Measurements from ENCODE around the gene ZC3H12D.
"Not testable (repeated sequence)": the region's sequence is repeated elsewhere in the genome, so short reads cannot be mapped to it uniquely, and the experiment has no call there.

The ZC3H12D gene

DNA sequence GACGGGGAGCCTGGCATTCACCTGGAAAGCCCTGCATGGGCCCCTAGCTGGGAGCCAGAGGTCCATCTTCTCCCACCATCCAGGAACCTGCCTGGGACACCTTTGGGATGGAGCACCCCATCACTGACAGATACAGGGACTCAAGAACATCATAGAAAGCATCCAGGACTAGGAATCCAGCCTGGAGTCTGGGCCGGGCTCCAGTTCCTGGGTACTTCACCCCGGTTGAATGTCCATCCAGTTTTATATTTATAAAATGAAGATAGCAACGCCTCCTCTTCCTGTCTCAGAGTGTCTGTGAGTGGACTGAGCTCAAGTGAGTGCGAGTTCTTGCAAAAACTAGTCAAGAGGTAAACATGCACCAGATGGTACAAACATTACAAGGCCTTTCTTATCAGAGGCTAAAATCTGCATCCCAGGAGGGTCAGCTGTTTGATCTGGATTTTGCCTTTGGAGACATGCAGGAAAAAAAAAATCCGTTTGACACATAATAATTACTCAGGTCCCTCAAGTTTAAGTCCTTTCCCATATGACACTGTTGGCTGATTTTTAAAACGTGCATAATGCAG, 27.4 kb downstream of the ZC3H12D start:
- DNase-seq, result no peak

GRCh38 chr6:149456311-149457021, 28.3 kb downstream of the ZC3H12D start:
- no peak for DNase-seq

- DNase-seq, result no peak
Observed at GRCh38 chr6:149455031-149455732, 29.6 kb downstream of the ZC3H12D start.

DNA sequence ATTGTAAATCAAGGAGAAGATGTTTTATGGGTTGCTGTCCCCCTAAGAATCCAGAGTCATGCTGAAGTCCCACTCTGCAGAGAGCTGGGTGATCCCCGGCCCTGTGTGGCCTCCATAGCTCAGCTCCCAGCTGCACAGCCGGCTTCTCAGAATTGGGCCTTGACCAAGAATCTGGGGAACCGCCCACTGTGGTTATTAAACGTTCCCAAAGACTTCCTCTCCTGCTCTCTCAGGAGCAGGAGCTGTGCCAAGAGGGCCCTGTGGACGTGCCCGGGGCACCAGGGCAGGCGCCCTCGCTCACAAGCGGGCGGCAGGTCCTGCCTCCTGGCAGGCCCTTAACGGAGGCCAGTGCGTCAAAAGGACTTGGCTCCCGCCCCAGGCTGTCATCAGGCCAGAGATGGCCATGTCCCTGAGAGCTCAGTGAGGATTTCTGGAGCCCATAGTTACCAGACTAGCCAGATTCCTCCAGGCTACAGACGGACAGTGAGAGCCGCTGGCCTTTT, 30.4 kb downstream of the ZC3H12D start:
- no peak for DNase-seq

DNA sequence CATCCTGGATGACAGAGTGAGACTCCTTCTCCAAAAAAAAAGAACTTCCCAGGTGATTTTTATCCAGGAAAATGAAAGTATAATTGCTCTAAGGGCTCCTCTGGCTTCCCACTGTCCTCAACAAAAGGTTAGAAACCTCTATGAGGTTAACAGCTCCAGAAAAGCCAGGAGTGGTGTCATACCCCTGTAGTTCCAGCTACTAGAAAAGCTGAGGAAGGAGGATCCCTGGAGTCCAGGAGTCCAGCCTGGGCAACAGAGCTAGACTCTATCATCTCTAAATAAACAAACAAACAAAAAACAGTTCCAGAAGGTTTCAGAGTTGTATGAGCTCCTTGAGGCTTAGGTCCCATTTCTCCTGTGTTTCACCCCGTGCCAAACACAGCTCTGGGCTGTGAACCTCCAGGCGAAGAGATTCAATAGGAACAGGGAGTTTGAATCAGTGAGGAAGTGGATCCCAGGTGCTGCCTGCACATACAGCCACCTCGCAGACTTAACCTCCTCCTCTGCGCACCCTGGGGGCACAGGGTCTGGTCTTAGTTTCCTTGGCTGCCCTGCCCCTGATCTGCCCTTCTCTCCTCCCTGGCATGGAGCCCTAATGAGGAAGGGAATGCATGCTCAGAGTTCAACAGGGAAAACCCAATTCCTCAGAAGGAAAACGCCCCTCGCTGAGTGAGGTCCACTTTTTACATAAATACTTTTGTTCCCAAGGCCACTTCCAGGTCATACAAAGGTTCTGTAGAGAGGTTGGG, 31.0 kb downstream of the ZC3H12D start:
- DNase-seq, result no peak

GRCh38 chr6:149452037-149452939, 32.5 kb downstream of the ZC3H12D start:
- DNase-seq, result no peak

GRCh38 chr6:149451376-149452036, 33.3 kb downstream of the ZC3H12D start:
- DNase-seq, result no peak

GRCh38 chr6:149450679-149451375, 34.0 kb downstream of the ZC3H12D start:
- no peak for DNase-seq

- DNase-seq, result no peak
Observed at GRCh38 chr6:149449831-149450678, 34.8 kb downstream of the ZC3H12D start.

DNA sequence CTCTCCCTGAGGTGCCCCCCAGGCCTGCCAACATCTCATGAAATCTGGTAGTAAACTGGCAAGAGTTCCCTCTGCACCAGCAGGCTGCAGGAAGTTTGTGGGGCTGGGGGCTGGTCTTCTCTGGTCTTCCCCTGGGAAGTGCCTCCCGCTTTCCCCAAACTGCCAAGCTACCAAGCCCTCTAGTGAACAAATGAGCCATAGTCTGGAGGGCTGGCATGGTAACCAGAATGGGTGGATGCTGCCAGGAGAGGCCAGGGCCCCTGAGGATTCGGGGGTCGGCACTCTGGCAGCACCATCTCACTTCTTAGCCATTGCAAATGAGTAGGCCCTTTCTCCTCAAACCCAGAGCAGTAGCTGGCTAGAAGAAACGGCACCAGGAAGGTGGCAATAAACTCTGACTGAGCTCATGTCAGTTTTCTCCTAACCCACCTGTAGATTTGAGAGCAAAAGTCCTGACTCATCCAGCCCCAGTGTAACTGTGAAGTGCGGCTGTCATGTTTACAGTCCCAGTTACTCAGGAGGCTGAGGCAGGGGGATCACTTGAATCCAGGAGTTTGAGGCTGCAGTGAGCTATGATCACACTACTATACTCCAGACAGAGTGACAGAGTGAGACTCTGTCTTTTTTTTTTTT, 35.9 kb downstream of the ZC3H12D start:
- no peak for DNase-seq

DNA sequence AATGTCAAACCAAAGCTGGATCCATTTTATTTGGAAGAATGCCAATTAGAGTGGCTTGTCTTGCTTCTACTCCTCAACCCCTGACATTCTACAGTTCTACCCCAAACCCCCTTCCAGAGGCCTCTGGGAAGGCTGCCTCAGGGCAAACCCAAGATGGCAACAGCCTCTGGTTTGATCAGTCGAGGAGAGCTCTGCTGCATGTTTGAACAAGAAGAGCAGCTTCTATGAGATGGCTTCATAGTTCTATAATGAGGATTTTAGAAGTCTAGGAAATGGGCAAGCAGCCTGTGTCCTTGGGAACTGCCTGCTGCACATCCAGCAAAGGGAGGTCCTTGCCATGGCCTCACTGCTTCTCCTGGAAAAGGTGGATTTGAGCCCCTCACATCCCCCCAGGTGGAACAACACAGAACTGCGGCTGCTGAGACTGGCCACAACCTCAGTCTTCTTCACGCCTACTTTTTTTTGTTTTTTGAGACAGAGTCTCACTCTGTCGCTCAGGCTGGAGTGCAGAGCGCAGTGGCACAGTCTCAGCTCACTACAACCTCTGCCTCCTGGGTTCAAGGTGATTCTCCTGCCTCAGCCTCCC, 37.9 kb downstream of the ZC3H12D start:
- no peak for DNase-seq

GRCh38 chr6:149445573-149445972, 39.2 kb downstream of the ZC3H12D start:
- no peak for DNase-seq

DNA sequence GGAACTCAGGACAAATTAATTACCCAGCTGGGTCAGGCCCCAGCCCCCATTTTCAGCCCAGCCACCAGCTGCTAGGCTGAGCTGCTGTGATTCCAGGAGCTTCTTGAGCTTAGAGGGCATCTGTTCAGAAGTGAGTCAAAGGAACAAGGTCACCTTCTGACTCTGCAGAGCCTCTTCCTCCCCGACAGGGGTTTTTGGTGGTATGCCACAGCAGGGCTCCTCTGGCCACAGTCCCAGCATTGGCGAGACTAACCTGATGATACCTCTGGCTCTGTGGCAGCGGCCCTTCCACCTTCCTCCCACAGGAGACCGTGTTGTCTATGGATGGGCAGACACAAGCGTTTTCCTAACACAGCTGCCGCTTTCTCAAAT, 39.7 kb downstream of the ZC3H12D start:
- no peak for DNase-seq

- DNase-seq, result not testable (repeated sequence)
Observed at GRCh38 chr6:149444360-149445094, 40.3 kb downstream of the ZC3H12D start.

DNA sequence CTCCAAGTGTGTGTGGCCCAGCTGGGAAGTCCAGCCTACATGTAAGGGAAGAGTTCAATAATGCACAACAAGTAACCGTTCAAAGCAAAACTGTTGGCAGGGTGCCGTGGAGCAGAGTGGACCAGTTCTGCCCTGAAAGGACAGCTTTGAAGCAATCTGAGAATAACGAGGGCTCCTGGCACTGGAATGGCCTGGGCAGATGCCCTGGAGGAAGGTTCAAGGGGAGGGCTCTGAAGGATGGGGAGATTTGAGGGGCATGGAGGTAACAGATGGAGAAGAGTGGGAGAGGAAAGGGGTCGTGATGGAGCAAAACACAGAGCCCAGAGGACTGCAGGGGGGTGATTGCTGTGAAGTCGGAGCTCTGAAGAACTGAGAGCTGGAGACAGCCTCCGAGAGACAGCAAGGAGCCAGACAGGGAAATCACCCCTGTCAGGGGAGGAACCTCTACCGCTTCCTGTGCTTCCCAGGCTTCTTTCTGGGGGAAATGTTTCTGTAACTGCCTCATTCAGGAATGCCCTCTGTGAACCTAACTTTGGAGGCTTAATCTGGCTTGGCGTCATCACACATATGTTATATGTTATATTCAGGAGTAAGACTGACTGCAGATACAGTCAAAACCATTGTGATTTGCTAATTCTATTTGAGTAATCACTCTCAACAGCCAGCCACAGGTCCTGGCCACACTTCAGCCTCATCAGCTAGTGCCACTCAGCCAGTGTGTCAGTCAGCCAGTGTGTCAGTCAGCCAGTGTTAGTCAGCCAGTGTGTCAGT, 41.2 kb downstream of the ZC3H12D start:
- no peak for DNase-seq

GRCh38 chr6:149441740-149442139, 43.1 kb downstream of the ZC3H12D start:
- no peak for DNase-seq
